Measurements from ENCODE around the gene SPEF2. TPM values are rescaled to one million over a fixed set of nuclear protein-coding genes. Genes with fewer than 3 reads are reported as not detected.

SPEF2 gene
- total RNA-seq, 1 donor from 2014 or later: 3.7 TPM

DNA sequence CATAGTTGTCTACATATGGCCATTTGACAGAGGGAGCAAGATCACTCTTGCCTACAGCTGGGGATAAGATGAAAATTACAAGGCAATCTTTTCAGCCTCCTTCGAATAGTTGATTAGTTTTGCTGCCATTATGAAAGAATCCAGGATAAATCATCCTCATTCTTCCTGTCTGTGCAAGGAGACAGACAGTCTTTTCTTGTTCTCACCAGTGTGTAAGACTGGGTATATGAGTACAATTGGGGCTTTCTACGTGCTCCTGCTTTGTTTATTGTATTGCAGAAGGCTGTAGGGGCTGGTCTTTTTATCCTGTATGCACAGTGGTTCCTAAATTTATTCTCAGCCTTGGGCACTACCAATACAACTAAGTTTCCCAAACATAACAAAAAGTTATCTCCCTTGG lies 76.8 kb downstream of the SPEF2 start:
- no peak overlapping the region for H3K9ac ChIP-seq (ENCODE audit: low read depth in 1 of 3, low read length in 3 of 3)

DNA sequence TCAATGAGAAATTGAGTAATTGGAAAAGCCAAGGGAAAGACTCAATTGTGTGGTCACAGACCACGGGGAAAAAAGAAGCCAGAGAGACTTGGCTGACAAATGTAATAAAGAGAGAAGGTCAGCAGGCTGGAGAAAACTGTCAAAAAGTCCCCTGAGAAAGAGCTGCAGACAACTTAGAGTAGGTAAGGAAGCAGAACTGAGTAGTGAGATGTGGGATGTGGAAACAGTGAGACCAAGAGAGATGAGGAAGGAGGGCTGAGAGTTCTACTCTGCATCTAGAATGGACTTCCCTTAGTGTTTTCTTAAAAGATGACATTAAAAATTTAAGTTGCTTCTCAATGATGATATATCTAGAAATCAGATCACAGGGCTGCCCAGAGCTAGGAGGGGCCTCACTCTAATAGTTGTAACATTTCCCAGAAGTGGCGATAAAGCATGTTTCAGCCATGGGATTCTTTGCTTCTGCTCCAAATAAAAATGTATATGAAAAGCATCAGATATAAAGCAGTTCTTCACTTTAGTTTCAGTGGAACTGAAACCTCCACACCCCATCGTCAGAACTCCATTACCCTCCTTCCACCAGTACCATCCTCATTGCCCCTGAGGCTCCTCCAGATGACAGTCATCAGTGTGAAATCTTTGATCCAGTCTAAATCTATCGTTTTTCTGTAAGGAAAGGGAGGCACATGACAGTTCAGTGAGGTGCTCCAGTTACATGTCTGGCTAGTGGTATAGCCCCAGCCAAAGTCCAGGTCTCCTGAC lies 80.6 kb downstream of the SPEF2 start:
- H3K4me3 ChIP-seq (ENCODE audit: low read length in 3 of 3): no peak overlapping the region
- H3K27ac ChIP-seq (ENCODE audit: low read depth, low read length): no peak overlapping the region
- H3K36me3 ChIP-seq (ENCODE audit: control insufficient read depth in 3 of 3, insufficient read depth in 3 of 3, low read length in 3 of 3): no peaks in the 10 kb centered on the region
- no peak overlapping the region for H3K9ac ChIP-seq (ENCODE audit: low read depth in 1 of 3, low read length in 3 of 3)
- no peaks in the 10 kb centered on the region for H3K27me3 ChIP-seq (ENCODE audit: control insufficient read depth in 3 of 3, insufficient read depth in 3 of 3, low read length in 3 of 3)
- no peaks in the 10 kb centered on the region for H3K4me1 ChIP-seq (ENCODE audit: control insufficient read depth in 3 of 3, insufficient read depth in 3 of 3, low read length in 3 of 3)
- no peaks in the 10 kb centered on the region for H3K9me3 ChIP-seq (ENCODE audit: control insufficient read depth in 3 of 3, low read length in 3 of 3)

More for the DNA sequence above, 76.8 kb downstream of the SPEF2 start:
- Histone ChIP-seq H3K4me3 (ENCODE audit: low read length in 3 of 3) (no peak overlapping the region), H3K36me3 (ENCODE audit: control insufficient read depth in 3 of 3, insufficient read depth in 3 of 3, low read length in 3 of 3) (no peaks in the 10 kb centered on the region), H3K27me3 (ENCODE audit: control insufficient read depth in 3 of 3, insufficient read depth in 3 of 3, low read length in 3 of 3) (no peaks in the 10 kb centered on the region), H3K4me1 (ENCODE audit: control insufficient read depth in 3 of 3, insufficient read depth in 3 of 3, low read length in 3 of 3) (no peaks in the 10 kb centered on the region), H3K9me3 (ENCODE audit: control insufficient read depth in 3 of 3, low read length in 3 of 3) (no peaks in the 10 kb centered on the region), H3K27ac (ENCODE audit: low read depth, low read length) (no peak overlapping the region)

DNA sequence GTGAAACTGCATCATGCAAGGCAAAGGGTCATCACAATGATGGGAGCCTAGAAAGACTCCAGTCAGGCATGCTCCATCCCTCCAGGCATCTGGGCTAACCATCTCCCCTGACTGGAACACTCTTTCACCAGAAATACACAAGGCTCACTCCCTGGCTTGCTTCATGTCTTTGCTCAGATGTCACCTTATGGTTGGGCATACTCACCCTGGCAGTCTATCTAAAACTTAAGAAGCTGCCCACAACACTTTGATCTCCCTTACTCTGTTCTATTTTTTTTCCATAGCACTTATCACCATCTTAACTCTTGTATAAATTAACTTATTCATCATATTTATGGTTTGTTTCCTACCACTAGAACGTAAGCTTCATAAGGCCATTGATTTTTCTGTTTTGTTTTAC lies 90.0 kb downstream of the SPEF2 start:
- Histone ChIP-seq H3K36me3 (ENCODE audit: control insufficient read depth in 3 of 3, insufficient read depth in 3 of 3, low read length in 3 of 3) (no peaks in the 10 kb centered on the region), H3K4me3 (ENCODE audit: low read length in 3 of 3) (no peak overlapping the region), H3K9me3 (ENCODE audit: control insufficient read depth in 3 of 3, low read length in 3 of 3) (no peaks in the 10 kb centered on the region), H3K27ac (ENCODE audit: low read depth, low read length) (no peak overlapping the region), H3K9ac (ENCODE audit: low read depth in 1 of 3, low read length in 3 of 3) (no peak overlapping the region), H3K27me3 (ENCODE audit: control insufficient read depth in 3 of 3, insufficient read depth in 3 of 3, low read length in 3 of 3) (no peaks in the 10 kb centered on the region), H3K4me1 (ENCODE audit: control insufficient read depth in 3 of 3, insufficient read depth in 3 of 3, low read length in 3 of 3) (no peaks in the 10 kb centered on the region)

DNA sequence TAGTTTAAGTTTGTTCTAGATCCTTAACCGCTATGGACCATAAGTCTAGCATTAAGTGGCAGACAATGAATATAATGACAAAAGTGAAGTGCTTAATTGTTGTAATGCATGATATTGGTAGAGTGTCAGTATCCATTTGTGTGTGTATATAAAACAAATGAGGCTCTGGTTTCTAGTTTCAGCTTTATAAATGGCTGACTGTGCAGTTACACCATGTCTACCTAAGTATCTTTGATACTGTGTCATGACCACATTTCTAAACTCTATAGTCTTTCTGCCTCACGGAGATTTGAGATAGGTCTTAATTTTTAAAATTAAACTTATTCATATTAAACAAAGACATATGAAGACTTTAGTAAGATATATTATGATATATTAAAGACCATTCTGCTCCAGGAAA lies 92.0 kb downstream of the SPEF2 start:
- H3K9me3 ChIP-seq (ENCODE audit: control insufficient read depth in 3 of 3, low read length in 3 of 3): no peaks in the 10 kb centered on the region
- H3K36me3 ChIP-seq (ENCODE audit: control insufficient read depth in 3 of 3, insufficient read depth in 3 of 3, low read length in 3 of 3): no peaks in the 10 kb centered on the region
- no peaks in the 10 kb centered on the region for H3K4me1 ChIP-seq (ENCODE audit: control insufficient read depth in 3 of 3, insufficient read depth in 3 of 3, low read length in 3 of 3)
- H3K9ac ChIP-seq (ENCODE audit: low read depth in 1 of 3, low read length in 3 of 3): no peak overlapping the region
- no peak overlapping the region for H3K27ac ChIP-seq (ENCODE audit: low read depth, low read length)
- no peaks in the 10 kb centered on the region for H3K27me3 ChIP-seq (ENCODE audit: control insufficient read depth in 3 of 3, insufficient read depth in 3 of 3, low read length in 3 of 3)
- no peak overlapping the region for H3K4me3 ChIP-seq (ENCODE audit: low read length in 3 of 3)

DNA sequence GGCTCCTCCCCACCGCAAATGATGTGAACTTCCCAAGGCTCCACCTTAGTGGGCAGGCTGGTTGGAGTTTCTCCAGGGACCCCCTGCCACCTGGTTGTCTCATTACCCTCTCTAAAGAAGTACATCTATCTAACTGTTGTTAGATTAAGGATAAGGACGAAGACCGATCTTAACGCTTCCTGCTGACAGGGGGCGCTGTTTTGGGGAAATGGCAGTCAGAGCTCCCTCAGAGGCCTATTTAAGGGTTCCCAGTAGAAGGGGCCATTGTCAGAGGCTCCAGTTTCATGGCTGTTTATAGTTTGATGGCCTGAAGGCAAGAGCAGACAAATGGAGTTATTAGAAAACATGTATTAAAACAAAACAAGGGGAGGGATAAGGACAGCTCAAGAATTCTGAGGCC lies 100.1 kb downstream of the SPEF2 start:
- Histone ChIP-seq H3K9ac (ENCODE audit: low read depth in 1 of 3, low read length in 3 of 3) (no peak overlapping the region), H3K9me3 (ENCODE audit: control insufficient read depth in 3 of 3, low read length in 3 of 3) (no peaks in the 10 kb centered on the region), H3K4me1 (ENCODE audit: control insufficient read depth in 3 of 3, insufficient read depth in 3 of 3, low read length in 3 of 3) (no peaks in the 10 kb centered on the region), H3K27ac (ENCODE audit: low read depth, low read length) (no peak overlapping the region), H3K4me3 (ENCODE audit: low read length in 3 of 3) (no peak overlapping the region), H3K36me3 (ENCODE audit: control insufficient read depth in 3 of 3, insufficient read depth in 3 of 3, low read length in 3 of 3) (no peaks in the 10 kb centered on the region), H3K27me3 (ENCODE audit: control insufficient read depth in 3 of 3, insufficient read depth in 3 of 3, low read length in 3 of 3) (no peaks in the 10 kb centered on the region)

DNA sequence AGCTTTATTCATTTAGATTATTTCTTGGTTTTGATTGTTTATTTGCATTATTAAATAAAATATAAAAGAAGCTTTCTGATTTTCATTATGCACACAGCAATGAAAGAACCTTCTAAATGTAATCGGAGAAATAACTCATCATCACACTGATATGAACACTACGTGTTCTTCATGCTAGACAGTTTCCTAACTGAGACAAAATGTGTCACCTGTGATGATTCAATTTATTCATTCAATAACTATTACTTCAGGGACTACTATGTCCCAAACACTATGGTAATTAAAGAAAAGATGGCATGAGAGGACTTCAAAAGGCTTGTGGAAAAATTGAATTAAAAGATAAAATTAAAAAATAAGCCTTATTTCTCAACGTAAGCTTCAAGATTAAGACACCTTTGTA lies 118.1 kb downstream of the SPEF2 start:
- H3K9ac ChIP-seq (ENCODE audit: low read depth in 1 of 3, low read length in 3 of 3): no peak overlapping the region
- no peaks in the 10 kb centered on the region for H3K4me1 ChIP-seq (ENCODE audit: control insufficient read depth in 3 of 3, insufficient read depth in 3 of 3, low read length in 3 of 3)
- no peak overlapping the region for H3K4me3 ChIP-seq (ENCODE audit: low read length in 3 of 3)
- no peaks in the 10 kb centered on the region for H3K9me3 ChIP-seq (ENCODE audit: control insufficient read depth in 3 of 3, low read length in 3 of 3)
- H3K36me3 ChIP-seq (ENCODE audit: control insufficient read depth in 3 of 3, insufficient read depth in 3 of 3, low read length in 3 of 3): no peaks in the 10 kb centered on the region
- H3K27ac ChIP-seq (ENCODE audit: low read depth, low read length): no peak overlapping the region
- no peaks in the 10 kb centered on the region for H3K27me3 ChIP-seq (ENCODE audit: control insufficient read depth in 3 of 3, insufficient read depth in 3 of 3, low read length in 3 of 3)

DNA sequence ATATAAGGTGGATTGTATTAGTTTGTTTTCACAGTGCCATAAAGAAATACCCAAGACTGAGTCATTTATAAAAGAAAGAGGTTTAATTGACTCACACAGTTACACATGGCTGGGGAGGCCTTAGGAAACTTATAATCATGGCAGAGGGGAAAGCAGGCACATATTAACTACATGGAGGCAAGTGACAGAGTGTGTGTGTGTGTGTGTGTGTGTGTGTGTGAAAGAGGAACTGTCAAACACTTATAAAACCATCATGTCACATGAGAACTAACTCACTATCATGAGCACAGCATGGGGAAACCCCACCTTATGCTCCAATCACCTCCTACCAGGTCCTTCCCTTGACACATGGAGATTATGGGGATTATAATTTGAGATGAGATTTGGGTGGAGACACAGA lies 118.6 kb downstream of the SPEF2 start:
- no peaks in the 10 kb centered on the region for H3K9me3 ChIP-seq (ENCODE audit: control insufficient read depth in 3 of 3, low read length in 3 of 3)
- H3K4me3 ChIP-seq (ENCODE audit: low read length in 3 of 3): no peak overlapping the region
- no peaks in the 10 kb centered on the region for H3K27me3 ChIP-seq (ENCODE audit: control insufficient read depth in 3 of 3, insufficient read depth in 3 of 3, low read length in 3 of 3)
- H3K27ac ChIP-seq (ENCODE audit: low read depth, low read length): no peak overlapping the region
- no peak overlapping the region for H3K9ac ChIP-seq (ENCODE audit: low read depth in 1 of 3, low read length in 3 of 3)
- no peaks in the 10 kb centered on the region for H3K4me1 ChIP-seq (ENCODE audit: control insufficient read depth in 3 of 3, insufficient read depth in 3 of 3, low read length in 3 of 3)
- H3K36me3 ChIP-seq (ENCODE audit: control insufficient read depth in 3 of 3, insufficient read depth in 3 of 3, low read length in 3 of 3): no peaks in the 10 kb centered on the region

DNA sequence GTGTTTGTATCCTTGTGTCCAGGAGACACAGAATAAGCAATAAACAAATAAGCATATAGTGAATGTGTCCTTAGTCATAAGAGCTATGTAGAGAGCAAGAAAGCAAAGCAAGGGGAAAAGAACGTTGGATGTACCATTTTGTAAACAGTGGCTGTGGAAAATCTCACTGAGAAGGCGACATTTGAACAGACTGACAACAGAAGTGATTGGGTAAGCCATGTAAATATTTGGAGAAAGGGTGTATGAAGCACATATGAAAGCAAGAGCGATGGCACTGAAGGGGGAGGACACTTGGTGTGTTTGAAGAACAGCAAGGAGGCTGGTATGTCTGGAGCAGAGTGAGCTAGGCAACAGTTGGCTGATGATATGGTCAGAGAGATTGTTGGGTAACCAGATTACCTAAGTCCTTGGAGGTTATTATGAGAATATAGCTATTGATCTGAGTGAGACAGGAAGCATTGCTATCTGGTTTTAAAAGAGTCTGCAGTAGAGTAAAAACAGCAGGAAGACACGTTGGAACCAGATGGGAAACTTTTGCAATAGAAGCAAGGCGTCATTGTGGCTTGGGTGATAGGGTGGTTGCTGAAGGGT lies 123.6 kb downstream of the SPEF2 start:
- Histone ChIP-seq H3K27ac (ENCODE audit: low read depth, low read length) (no peak overlapping the region), H3K9ac (ENCODE audit: low read depth in 1 of 3, low read length in 3 of 3) (no peak overlapping the region), H3K36me3 (ENCODE audit: control insufficient read depth in 3 of 3, insufficient read depth in 3 of 3, low read length in 3 of 3) (no peaks in the 10 kb centered on the region), H3K4me3 (ENCODE audit: low read length in 3 of 3) (no peak overlapping the region), H3K27me3 (ENCODE audit: control insufficient read depth in 3 of 3, insufficient read depth in 3 of 3, low read length in 3 of 3) (no peaks in the 10 kb centered on the region), H3K9me3 (ENCODE audit: control insufficient read depth in 3 of 3, low read length in 3 of 3) (no peaks in the 10 kb centered on the region), H3K4me1 (ENCODE audit: control insufficient read depth in 3 of 3, insufficient read depth in 3 of 3, low read length in 3 of 3) (no peaks in the 10 kb centered on the region)

DNA sequence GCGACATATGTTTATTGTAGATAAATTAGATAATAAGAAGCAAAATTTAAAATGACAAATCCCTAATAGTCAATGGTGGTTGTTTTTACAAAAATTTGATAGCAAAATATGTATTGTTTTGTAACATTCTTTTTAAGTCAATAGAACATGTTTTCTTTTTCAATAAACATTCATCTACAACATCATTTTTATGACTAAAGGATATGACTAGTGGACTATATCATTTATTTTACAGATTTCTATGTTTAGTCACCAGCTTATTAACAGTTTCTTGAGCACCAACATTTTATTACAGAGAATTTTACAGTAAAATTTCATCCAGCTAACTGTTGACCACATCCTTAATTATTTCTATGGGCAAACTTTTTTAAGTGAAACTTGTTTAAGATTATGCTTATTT lies 124.3 kb downstream of the SPEF2 start:
- no peak overlapping the region for H3K27ac ChIP-seq (ENCODE audit: low read depth, low read length)
- no peaks in the 10 kb centered on the region for H3K36me3 ChIP-seq (ENCODE audit: control insufficient read depth in 3 of 3, insufficient read depth in 3 of 3, low read length in 3 of 3)
- no peak overlapping the region for H3K4me3 ChIP-seq (ENCODE audit: low read length in 3 of 3)
- no peaks in the 10 kb centered on the region for H3K27me3 ChIP-seq (ENCODE audit: control insufficient read depth in 3 of 3, insufficient read depth in 3 of 3, low read length in 3 of 3)
- no peaks in the 10 kb centered on the region for H3K4me1 ChIP-seq (ENCODE audit: control insufficient read depth in 3 of 3, insufficient read depth in 3 of 3, low read length in 3 of 3)
- no peaks in the 10 kb centered on the region for H3K9me3 ChIP-seq (ENCODE audit: control insufficient read depth in 3 of 3, low read length in 3 of 3)
- H3K9ac ChIP-seq (ENCODE audit: low read depth in 1 of 3, low read length in 3 of 3): no peak overlapping the region

DNA sequence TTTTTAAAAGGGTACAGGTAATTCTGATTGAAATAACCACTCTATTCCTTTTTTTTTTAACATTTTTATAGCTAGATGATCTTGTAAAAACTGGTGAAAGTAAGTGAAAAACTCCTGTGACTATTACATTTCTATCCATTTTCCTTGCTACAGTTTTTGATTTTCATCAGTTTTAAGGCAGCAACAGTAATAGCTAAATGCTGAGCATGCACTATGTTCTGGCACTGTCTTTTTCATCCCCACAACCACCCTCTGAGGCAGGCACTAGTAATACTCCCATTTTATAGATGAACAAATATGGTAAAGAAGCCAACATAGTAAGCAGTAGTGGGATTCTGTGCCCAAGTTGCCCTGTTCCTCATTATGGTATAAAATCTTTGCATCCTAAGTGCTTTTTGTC lies 126.0 kb downstream of the SPEF2 start:
- Histone ChIP-seq H3K9me3 (ENCODE audit: control insufficient read depth in 3 of 3, low read length in 3 of 3) (no peaks in the 10 kb centered on the region), H3K4me1 (ENCODE audit: control insufficient read depth in 3 of 3, insufficient read depth in 3 of 3, low read length in 3 of 3) (no peaks in the 10 kb centered on the region), H3K9ac (ENCODE audit: low read depth in 1 of 3, low read length in 3 of 3) (no peak overlapping the region), H3K36me3 (ENCODE audit: control insufficient read depth in 3 of 3, insufficient read depth in 3 of 3, low read length in 3 of 3) (no peaks in the 10 kb centered on the region), H3K4me3 (ENCODE audit: low read length in 3 of 3) (no peak overlapping the region), H3K27me3 (ENCODE audit: control insufficient read depth in 3 of 3, insufficient read depth in 3 of 3, low read length in 3 of 3) (no peaks in the 10 kb centered on the region), H3K27ac (ENCODE audit: low read depth, low read length) (no peak overlapping the region)
